Ishikawa (cell line): ENCODE results near the gene ALG10B.

ENCODE experiments used
- CEBPB ChIP-seq: IDR thresholded peaks from 2 replicates; pipeline ENCODE4 v1.6.1; 2012
- CREB1 ChIP-seq: IDR thresholded peaks from 2 replicates; pipeline ENCODE4 v1.6.1; 2012; ENCODE audit warnings: low read depth
- EGR1 ChIP-seq: IDR thresholded peaks from 2 replicates; pipeline ENCODE4 v1.6.1; 2012
- EP300 ChIP-seq: IDR thresholded peaks from 2 replicates; pipeline ENCODE4 v1.6.1; 2012; ENCODE audit warnings: borderline replicate concordance
- NFIC ChIP-seq: IDR thresholded peaks from 2 replicates; pipeline ENCODE4 v1.6.1; 2012
- RAD21 ChIP-seq: IDR thresholded peaks from 2 replicates; pipeline ENCODE4 v1.6.1; 2012; ENCODE audit warnings: low read depth
- TAF1 ChIP-seq: IDR thresholded peaks from 2 replicates; pipeline ENCODE4 v1.6.1; 2012; ENCODE audit warnings: low read depth, mild to moderate bottlenecking
- TCF12 ChIP-seq: IDR thresholded peaks from 2 replicates; pipeline ENCODE4 v1.6.1; 2012; ENCODE audit warnings: low read depth
- TEAD4 ChIP-seq: IDR thresholded peaks from 2 replicates; pipeline ENCODE4 v1.6.1; 2012
- YY1 ChIP-seq: IDR thresholded peaks from 2 replicates; pipeline ENCODE4 v1.6.1; 2012; ENCODE audit warnings: low read depth
- ZBTB7A ChIP-seq: IDR thresholded peaks from 2 replicates; pipeline ENCODE4 v1.6.1; 2012; ENCODE audit warnings: low read depth
- TF ChIP-seq, protein P1 (sequence below): IDR thresholded peaks from 2 replicates; pipeline ENCODE4 v1.6.1; 2012
- TF ChIP-seq, protein P2 (sequence below): IDR thresholded peaks from 2 replicates; pipeline ENCODE4 v1.6.1; 2012
- TF ChIP-seq, protein P3 (sequence below): IDR thresholded peaks from 2 replicates; pipeline ENCODE4 v1.6.1; 2012; ENCODE audit warnings: low read depth, mild to moderate bottlenecking

DNA sequence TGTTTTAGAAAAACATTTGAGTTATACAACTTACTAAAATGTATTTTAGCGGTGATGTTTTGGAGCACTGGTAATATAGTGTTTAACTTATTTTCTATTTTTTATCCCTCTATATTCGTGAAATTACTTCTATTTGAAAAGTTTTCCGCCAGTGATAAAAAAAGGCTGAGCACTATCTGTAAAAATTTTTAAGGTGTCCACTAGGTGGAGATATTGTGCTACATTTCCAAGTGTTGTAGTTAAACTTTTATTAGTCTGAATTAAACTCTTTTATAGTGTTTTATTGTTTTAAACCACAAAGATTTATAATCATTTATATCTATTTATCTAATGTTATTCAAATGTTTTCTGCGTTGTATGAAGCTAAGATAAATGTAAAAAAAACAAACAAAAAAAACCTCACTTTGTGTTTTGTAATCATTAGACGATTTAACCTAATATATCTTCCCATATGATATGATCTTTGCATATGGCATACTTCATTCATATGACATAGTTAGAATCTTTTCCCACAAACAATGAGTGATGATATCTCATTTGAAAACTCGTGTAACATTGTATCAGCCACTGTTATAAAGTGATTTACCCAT, 11.8 kb downstream of the ALG10B start:
- TF ChIP-seq EP300: no peak
- TF ChIP-seq, protein P1, sequence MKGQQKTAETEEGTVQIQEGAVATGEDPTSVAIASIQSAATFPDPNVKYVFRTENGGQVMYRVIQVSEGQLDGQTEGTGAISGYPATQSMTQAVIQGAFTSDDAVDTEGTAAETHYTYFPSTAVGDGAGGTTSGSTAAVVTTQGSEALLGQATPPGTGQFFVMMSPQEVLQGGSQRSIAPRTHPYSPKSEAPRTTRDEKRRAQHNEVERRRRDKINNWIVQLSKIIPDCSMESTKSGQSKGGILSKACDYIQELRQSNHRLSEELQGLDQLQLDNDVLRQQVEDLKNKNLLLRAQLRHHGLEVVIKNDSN: no peak
- TF ChIP-seq, protein P2, sequence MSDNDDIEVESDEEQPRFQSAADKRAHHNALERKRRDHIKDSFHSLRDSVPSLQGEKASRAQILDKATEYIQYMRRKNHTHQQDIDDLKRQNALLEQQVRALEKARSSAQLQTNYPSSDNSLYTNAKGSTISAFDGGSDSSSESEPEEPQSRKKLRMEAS: no peak
- TF ChIP-seq RAD21: peak; percentile 71
- no peak for TF ChIP-seq TEAD4
- no peak for TF ChIP-seq EGR1
- TF ChIP-seq TAF1: no peak
- TF ChIP-seq, protein P3, sequence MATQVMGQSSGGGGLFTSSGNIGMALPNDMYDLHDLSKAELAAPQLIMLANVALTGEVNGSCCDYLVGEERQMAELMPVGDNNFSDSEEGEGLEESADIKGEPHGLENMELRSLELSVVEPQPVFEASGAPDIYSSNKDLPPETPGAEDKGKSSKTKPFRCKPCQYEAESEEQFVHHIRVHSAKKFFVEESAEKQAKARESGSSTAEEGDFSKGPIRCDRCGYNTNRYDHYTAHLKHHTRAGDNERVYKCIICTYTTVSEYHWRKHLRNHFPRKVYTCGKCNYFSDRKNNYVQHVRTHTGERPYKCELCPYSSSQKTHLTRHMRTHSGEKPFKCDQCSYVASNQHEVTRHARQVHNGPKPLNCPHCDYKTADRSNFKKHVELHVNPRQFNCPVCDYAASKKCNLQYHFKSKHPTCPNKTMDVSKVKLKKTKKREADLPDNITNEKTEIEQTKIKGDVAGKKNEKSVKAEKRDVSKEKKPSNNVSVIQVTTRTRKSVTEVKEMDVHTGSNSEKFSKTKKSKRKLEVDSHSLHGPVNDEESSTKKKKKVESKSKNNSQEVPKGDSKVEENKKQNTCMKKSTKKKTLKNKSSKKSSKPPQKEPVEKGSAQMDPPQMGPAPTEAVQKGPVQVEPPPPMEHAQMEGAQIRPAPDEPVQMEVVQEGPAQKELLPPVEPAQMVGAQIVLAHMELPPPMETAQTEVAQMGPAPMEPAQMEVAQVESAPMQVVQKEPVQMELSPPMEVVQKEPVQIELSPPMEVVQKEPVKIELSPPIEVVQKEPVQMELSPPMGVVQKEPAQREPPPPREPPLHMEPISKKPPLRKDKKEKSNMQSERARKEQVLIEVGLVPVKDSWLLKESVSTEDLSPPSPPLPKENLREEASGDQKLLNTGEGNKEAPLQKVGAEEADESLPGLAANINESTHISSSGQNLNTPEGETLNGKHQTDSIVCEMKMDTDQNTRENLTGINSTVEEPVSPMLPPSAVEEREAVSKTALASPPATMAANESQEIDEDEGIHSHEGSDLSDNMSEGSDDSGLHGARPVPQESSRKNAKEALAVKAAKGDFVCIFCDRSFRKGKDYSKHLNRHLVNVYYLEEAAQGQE: no peak
- no peak for TF ChIP-seq ZBTB7A
- no peak for TF ChIP-seq YY1
- no peak for TF ChIP-seq CREB1
- no peak for TF ChIP-seq CEBPB
- no peak for TF ChIP-seq NFIC
- TF ChIP-seq TCF12: no peak
